Neural progenitor cell (in vitro differentiated cells): ENCODE results near the gene TRIM26.

ENCODE experiments used
- CTCF ChIP-seq: fragments of 200-600 bp; sonication (generic); IDR thresholded peaks from 2 replicates; pipeline ENCODE4 v1.5.1; 2017; ENCODE audit warnings: antibody characterized with exemption, mild to moderate bottlenecking
- EZH2phosphoT487 ChIP-seq: fragments of 200-600 bp; sonication (generic); IDR thresholded peaks from 2 replicates; pipeline ENCODE4 v1.6.1; 2017; ENCODE audit warnings: antibody characterized with exemption

DNA sequence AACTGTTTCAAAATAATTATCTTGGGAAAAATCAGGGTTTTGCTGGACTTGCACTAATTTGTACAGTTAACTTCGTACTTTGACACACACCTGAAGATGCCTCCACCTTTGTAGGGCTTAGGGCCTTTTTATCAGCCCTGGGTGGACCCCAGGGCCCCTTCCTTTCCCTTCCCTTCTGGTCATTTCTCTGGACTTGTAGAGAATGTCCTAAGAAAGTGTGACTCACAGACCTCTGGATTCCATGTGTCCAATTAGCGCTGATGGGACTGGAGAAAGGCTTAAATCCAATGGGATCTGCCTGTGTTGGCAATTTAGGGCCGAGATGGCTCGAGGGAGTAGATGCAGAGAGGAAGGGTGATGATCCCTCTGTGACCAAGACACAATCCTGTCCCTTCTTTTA, 40.5 kb downstream of the TRIM26 start:
- TF ChIP-seq CTCF (no peak), EZH2phosphoT487 (no peak)
